Smooth muscle cell (in vitro differentiated cells): Measurements from ENCODE around the gene TBP. TPM values are rescaled to one million over a fixed set of nuclear protein-coding genes. Genes with fewer than 3 reads are reported as not detected.
"Not testable (repeated sequence)": the region's sequence is repeated elsewhere in the genome, so short reads cannot be mapped to it uniquely, and the experiment has no call there.

ENCODE experiments used
- DNase-seq: peaks from one replicate; lab custom pipeline; 2025; ENCODE audit not compliant: unreplicated experiment; lab: John Stamatoyannopoulos, UW
- H2AFZ ChIP-seq: fragments of 200-600 bp; sonication (generic); 2 replicates; pipeline ENCODE4 v1.6.0; 2016; ENCODE audit warnings: antibody characterized with exemption, low read depth, mild to moderate bottlenecking
- H3F3A ChIP-seq: fragments of 200-600 bp; sonication (generic); 2 replicates; pipeline ENCODE4 v1.6.0; 2017; ENCODE audit warnings: antibody characterized with exemption, low read depth
- H3K27ac ChIP-seq: fragments of 200-600 bp; sonication (generic); 2 replicates; pipeline ENCODE4 v1.5.1; 2016; ENCODE audit warnings: low read depth, mild to moderate bottlenecking
- H3K27me3 ChIP-seq: fragments of 200-600 bp; sonication (generic); 2 replicates; pipeline ENCODE4 v1.6.1; 2016; ENCODE audit warnings: low read depth, mild to moderate bottlenecking
- H3K36me3 ChIP-seq: fragments of 200-600 bp; sonication (generic); 2 replicates; pipeline ENCODE4 v1.5.1; 2016; ENCODE audit warnings: low read depth
- H3K4me1 ChIP-seq: fragments of 200-600 bp; sonication (generic); 2 replicates; pipeline ENCODE4 v1.5.1; 2016; ENCODE audit warnings: low read depth
- H3K4me2 ChIP-seq: fragments of 200-600 bp; sonication (generic); 2 replicates; pipeline ENCODE4 v1.6.0; 2016; ENCODE audit warnings: mild to moderate bottlenecking
- H3K4me3 ChIP-seq: fragments of 200-600 bp; sonication (generic); 2 replicates; pipeline ENCODE4 v1.5.1; 2016; ENCODE audit warnings: mild to moderate bottlenecking
- H3K79me2 ChIP-seq: fragments of 200-600 bp; sonication (generic); 2 replicates; pipeline ENCODE4 v1.6.0; 2016; ENCODE audit warnings: low read depth, mild to moderate bottlenecking
- H3K9ac ChIP-seq: fragments of 200-600 bp; sonication (generic); 2 replicates; pipeline ENCODE4 v1.6.0; 2016; ENCODE audit warnings: low read depth
- H3K9me3 ChIP-seq: fragments of 200-600 bp; sonication (generic); replicated peaks from 2 replicates; pipeline ENCODE4 v1.5.1; 2016; ENCODE audit warnings: low read depth
- H4K20me1 ChIP-seq: fragments of 200-600 bp; sonication (generic); 2 replicates; pipeline ENCODE4 v1.6.0; 2016; ENCODE audit warnings: low read depth
- CTCF ChIP-seq: fragments of 200-600 bp; sonication (generic); IDR thresholded peaks from 2 replicates; pipeline ENCODE4 v1.5.1; 2017; ENCODE audit warnings: borderline replicate concordance, mild to moderate bottlenecking, antibody characterized with exemption; ENCODE audit not compliant: insufficient read depth, poor library complexity, severe bottlenecking
- WGBS: methylation state at CpG from one replicate; pipeline ENCODE4 v1.1.7; 2016; ENCODE audit warnings: low lambda C conversion rate; 5-methylcytosine and 5-hydroxymethylcytosine counted together
- polyA plus RNA-seq: library from polyadenylated mRNA; unstranded; fragments of >200 nt; fragmentation: Nextera tagmentation; extraction: Ambion mirVana; gene quantifications from 2 replicates; pipeline ENCODE4 v1.2.1, GENCODE V29; 2016
- total RNA-seq: library from RNA; depleted of rRNA; stranded (reverse); fragments of >200 nt; gene quantifications from 2 replicates; pipeline ENCODE4 v1.2.3, GENCODE V29; 2014

TBP gene
- total and polyA plus RNA-seq, 2 experiments from 2014 or later, result 25.6 to 30.1 TPM

DNA sequence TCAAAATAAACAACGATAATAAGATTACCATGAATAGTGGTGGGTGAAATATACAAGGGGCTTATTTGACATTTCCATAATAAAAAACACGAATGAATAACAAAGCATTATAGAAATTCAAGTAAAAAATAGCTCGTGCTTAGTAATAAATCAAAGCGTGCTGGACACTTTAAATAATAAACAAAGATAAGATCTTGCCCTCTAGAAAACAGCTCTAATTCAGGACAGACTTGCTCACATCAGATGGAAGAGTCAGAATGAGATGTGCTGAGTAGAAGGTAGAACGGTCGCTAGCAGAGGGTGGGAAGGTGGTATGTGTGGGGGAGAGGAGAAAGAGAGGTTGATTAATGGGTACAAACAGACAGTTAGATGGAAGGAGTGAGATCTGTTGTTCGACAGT lies 28.4 kb upstream of the TBP start:
- Histone ChIP-seq H4K20me1 (no peaks in the 10 kb centered on the region), H3K36me3 (no peaks in the 10 kb centered on the region), H3K79me2 (no peaks in the 10 kb centered on the region), H3K9me3 (no peaks in the 10 kb centered on the region), H3K4me3 (no peak overlapping the region), H3K4me1 (no peaks in the 10 kb centered on the region), H3F3A (no peaks in the 10 kb centered on the region), H3K4me2 (no peak overlapping the region), H3K27ac (no peak overlapping the region), H3K27me3 (no peaks in the 10 kb centered on the region), H3K9ac (no peak overlapping the region), H2AFZ (no peak overlapping the region)
- no peak for TF ChIP-seq CTCF
- WGBS, result 73% methylated on average over 7 of the region's 7 CpGs
- no peak for DNase-seq

- not testable (repeated sequence) for H3K27ac ChIP-seq, H2AFZ ChIP-seq, H3K79me2 ChIP-seq, H3F3A ChIP-seq, H3K4me1 ChIP-seq, H3K27me3 ChIP-seq, H3K9ac ChIP-seq, H3K9me3 ChIP-seq, H3K4me3 ChIP-seq, H4K20me1 ChIP-seq, H3K36me3 ChIP-seq, DNase-seq, H3K4me2 ChIP-seq
- 98% methylated on average over 5 of the region's 5 CpGs for WGBS
Measured at GRCh38 chr6:170527995-170528394, 26.2 kb upstream of the TBP start.

- Histone ChIP-seq H4K20me1 (peaks cover 5% of the 10 kb centered on the region), H3K27ac (no peak overlapping the region), H3F3A (peaks cover 8% of the 10 kb centered on the region), H2AFZ (no peak overlapping the region), H3K79me2 (no peaks in the 10 kb centered on the region), H3K4me2 (no peak overlapping the region), H3K9me3 (no peaks in the 10 kb centered on the region), H3K27me3 (no peaks in the 10 kb centered on the region), H3K9ac (no peak overlapping the region), H3K4me1 (no peaks in the 10 kb centered on the region), H3K36me3 (peaks cover 7% of the 10 kb centered on the region), H3K4me3 (no peak overlapping the region)
- WGBS, result 59% methylated on average over 5 of the region's 5 CpGs
- DNase-seq, result peak; percentile 6
- peak; percentile 89 for TF ChIP-seq CTCF
Measured at GRCh38 chr6:170529839-170530469, 24.2 kb upstream of the TBP start.

DNA sequence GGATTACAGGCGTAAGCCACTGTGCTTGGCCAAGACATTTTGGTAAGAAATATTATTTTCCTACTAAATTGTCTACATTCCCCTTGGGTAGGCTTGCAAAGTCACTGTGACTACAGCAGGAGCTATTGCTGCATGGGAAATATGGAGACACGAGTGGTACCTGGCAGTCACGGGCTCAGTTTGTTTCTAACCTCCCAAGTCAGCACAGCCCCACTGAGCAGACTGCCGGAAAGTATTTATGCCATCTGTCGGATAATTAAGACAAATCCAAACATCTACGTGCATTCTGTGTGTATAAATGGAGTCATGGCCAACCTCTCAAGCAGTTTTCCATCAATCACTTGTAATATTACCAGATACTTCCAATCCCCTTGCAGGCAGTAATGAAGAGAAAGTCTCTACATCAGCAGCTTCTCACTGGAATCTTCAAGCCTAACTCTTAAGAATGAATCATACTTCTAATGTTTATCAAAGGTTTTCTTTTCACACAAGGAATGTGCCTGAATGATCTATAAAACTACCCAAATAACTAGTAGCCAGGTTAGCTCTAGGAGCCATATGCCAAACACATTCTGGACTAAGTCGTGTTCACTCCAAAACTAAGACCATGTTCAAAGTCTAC lies 21.2 kb upstream of the TBP start:
- no peak for TF ChIP-seq CTCF
- Histone ChIP-seq H3K4me3 (no peak overlapping the region), H3K36me3 (peaks cover 21% of the 10 kb centered on the region), H2AFZ (no peak overlapping the region), H3F3A (peaks cover 8% of the 10 kb centered on the region), H3K9ac (no peak overlapping the region), H3K9me3 (no peaks in the 10 kb centered on the region), H3K79me2 (no peaks in the 10 kb centered on the region), H3K27me3 (no peaks in the 10 kb centered on the region), H3K27ac (no peak overlapping the region), H4K20me1 (peaks cover 31% of the 10 kb centered on the region), H3K4me1 (no peaks in the 10 kb centered on the region), H3K4me2 (no peak overlapping the region)
- no peak for DNase-seq
- 93% methylated on average over 7 of the region's 7 CpGs for WGBS
